ENCODE results near the gene C22orf23.

The C22orf23 gene

DNA sequence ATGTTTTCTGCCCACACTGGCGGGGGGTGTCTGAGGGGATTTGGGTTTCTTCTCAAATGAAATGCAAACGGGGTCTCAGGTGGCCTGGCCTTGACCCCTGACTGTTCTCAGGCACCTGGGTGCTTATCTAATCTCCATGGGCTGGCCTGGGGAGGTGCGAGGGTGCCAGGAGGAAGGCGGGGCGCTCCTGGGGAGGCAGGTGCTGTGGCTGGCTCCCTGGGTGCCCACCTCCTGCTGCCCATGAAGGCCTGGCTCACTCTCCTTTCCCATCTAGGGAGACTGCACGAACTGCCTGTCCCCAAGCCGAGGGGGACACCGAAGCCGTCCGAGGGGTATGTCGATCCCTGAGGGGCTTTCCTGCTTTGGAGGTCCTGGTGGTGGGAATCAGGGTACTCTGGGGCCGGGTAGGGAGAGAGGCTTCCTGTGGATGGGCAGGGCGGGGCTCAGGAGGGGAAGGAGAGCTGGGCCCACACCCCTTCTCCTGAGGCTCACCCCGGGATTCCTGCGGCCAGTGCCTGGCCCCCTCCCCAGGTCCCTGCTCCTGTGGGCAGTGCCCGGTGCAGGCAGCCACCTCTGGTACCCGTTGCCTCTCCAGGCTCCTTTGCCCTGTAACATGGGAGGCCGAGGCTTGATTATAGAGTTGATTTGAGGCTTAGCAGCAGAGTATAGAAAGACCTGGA is 28.9 kb downstream of the C22orf23 start:
- no peak for DNase-seq

DNA sequence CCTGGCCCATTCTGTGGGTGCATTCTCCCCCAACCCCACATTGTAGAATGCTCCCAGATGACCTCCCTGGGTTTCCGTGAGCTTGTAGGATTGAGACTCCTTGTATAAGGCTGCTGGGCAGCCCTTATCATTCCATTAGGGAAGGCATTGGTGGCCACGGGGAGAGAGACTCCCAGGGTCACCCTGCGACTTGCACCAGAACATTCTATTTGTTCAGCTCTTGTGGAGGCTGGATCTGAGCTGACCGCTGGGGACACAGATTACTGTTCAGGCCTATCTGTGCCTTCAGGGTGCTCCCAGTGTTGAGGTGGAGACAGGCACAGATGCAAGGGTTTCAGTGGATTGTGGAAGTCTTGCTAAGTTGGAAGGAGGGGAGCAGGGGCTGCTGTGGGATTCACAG is 29.5 kb downstream of the C22orf23 start:
- no peak for DNase-seq

DNA sequence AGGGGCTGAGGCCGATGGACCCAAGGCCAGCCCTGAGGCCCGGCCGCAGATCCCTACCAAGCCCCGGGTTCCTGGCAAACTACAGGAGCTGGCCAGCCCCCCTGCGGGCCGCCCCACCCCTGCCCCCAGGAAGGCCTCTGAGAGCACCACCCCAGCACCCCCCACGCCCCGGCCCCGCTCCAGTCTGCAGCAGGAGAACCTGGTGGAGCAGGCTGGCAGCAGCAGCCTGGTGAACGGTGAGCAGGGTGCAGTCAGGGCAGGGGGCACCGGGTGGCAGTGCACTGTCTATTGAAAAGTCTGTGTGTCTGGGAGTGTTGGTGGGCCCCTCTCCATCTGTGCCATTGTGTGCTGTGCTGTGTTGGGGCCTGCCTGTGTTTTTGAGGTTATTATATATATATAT is 31.2 kb downstream of the C22orf23 start:
- no peak for DNase-seq

DNA sequence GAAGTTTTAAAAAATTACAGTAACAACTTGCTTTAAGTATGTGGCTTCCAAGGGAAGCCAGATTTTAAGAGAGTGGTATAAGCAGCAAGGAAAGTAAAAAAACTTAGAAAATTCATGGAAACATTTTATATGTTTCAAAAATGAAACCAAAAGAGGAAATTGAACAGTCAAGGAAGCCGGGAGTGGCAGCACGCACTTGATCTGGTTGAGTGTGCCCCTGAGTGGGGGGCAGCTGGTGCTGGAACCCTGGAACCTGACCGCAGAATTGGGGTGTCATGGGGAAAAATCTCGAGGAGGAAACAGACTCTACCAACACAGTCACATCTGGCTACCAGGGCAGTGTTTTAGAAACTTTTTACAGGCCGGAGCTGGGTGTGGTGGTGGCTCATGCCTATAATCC is 33.3 kb downstream of the C22orf23 start:
- no peak for DNase-seq

DNA sequence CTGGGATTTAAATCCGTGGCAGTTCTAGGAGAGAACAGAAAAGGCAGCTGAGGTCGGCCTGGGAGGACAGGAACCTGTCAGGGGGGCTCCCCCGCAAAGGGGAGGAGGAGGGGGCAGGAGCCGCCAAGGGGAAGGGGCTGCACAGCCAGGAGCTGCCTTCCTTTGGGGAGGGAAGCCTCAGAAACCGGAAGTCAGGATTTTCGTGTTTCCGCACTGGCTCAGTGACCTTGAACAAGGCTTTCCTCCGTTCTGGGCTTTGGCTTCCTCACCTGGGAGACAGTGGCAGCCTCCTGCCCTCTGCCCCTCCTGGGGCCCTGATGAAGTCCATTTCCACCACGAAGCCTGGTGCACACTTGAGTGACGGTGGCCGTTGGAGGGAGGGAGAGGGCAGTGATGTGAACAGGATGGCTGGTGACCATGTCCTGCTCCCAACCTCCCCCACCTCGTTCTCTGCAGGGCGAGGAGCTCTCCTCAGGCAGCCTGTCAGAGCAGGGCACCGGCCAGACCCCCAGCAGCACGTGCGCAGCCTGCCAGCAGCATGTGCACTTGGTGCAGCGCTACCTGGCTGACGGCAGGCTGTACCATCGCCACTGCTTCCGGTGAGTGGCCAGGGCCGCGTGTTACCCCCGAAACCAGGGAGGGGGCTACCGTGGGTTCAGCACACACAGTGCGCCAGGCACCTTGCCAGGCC is 34.7 kb downstream of the C22orf23 start:
- no peak for DNase-seq

DNA sequence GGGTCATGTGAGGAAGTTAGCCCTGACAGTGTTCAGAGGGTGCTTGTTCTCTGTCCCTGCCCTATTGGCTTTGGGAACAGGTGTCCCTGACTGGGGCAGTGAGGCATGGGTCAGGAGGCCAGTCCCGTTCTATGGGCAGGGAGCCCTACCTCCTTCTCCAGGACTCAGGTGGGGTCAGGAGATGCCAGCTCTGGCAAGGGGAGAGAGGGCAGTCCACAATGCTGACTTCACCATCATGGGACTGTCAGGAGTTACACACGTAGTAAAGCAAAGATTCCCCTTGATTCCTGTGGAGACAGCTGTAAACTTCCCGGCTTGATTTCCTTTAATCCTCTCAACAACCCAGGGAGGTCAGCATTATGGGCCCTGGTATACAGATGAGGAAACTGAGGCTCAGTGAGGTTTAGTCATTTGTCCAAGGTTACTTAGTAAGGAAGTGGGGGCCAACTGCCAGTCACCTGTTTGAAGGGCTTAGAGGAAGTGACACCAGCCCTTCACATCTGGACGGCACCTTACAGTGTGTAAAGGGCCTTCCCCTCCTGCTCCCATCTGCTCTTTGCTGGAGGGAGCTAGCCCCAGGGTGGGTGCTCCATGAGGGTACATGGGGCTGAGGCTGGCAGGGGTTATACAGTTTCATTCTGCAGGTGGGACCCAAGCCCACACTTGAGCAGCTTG is 35.4 kb downstream of the C22orf23 start:
- no peak for DNase-seq

DNA sequence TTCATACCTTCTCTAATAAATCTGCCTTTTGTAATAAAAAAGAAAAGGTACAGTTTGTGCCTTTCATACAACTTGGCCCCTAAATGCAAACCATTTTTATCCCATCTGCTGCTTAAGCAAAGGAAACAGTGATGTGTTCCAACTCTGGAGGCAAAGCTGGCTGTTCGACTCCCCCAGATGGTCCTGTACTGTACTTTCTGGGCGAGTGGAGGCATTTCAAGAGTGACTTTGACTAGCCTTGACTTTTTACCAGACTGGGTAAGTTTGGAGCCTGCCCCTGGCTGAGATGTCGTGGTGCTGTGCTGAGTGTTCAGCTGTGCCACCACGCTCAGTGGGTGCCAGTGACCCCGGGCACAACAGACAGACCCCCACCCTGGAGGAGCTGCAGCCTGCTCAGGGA is 37.1 kb downstream of the C22orf23 start:
- DNase-seq, result no peak

DNA sequence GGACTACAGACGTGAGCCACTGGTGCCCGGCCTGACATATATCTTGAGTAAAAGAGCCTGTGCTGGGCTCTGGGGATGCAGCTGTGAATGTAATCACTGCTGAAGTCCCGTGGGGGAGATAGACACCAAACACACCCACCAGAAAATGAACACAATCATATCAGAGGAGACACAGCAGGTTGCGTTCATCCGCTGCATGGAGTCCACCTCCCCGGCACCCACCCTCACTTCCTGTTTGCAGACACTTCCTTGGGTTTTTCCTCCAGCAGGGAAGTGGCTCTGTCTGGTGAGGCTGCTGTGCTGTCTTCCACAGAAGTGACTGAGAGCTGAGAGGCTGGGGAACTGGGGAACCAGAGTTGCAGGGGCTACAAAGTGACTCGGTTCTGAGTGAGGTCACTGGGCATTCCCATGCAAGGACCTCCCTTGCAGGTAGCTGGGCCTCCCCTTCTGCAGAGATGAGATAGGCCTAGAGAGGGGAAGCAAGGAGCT is 40.1 kb downstream of the C22orf23 start:
- DNase-seq, result no peak

DNA sequence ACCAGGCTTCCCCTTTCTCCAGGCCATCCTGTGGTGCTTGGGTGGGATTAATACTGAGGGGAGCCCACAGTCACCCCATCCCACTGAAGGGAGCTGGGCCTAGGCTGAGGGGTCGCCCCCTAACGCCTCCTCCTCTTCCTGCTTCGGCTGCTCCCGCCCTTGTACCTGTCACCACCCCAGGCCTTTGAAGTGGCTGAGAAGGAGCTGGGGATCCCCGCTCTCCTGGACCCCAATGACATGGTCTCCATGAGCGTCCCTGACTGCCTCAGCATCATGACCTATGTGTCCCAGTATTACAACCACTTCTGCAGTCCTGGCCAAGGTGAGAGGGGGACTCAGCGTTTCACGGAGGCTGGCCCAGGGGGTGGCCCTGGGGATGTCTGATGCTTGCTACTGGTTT is 41.2 kb downstream of the C22orf23 start:
- no peak for DNase-seq

DNA sequence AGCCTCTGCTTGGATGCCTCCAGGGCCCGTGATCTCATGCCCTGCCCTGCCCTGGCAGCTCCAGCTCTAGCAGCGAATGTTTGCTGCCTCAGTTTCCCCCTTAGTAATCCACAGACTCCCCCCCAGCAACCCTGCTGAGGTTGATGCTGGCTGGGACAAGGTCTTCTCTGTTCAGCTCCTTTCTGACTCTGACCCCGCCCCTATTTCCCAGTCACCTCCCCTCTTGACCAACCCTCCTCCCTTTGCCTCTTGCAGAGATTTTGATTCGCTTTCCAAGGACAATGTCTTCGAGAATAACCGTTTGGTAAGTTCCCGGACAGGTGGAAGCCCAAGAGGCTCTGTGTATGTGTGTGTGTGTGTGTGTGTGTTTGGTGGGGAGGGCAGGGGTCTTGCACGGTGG is 41.7 kb downstream of the C22orf23 start:
- DNase-seq, result no peak

DNA sequence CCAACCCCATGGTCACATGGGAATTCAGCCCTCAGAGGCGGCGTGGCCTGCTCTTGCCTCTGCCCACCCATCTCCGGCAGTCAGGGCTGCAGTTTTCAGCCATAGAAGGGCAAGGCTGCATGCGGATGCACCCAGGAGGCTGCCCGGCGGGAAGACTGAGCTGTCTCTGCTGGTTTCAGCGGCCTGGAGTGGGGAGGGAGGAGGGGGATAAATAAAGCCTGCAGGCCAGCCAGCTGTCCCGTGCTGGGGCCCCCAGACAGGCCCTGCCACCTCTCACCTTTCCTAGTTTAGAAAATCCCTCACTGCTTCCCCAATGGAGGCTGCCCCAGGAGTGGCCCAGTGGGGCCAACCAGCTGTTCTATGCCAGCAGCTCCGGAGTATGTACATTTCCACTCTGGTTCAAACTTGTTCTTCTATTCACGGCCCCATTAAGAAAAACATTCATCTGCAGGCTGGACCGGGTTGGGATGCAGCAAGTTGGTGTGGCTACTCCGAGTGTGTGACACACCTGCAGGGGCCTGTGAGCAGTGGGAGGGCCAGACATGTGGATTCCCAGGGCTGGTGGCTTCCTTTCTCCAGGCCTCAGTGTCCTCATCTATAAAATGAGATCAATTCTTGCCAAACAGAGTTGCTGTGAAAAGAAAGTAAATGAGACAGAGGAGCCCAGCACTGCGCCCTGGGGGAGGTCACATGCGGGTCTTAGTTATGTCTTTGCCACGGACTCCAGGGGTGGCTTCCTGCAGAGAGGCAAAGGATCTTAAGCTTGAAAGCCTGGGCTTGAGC is 42.3 kb downstream of the C22orf23 start:
- DNase-seq, result no peak

DNA sequence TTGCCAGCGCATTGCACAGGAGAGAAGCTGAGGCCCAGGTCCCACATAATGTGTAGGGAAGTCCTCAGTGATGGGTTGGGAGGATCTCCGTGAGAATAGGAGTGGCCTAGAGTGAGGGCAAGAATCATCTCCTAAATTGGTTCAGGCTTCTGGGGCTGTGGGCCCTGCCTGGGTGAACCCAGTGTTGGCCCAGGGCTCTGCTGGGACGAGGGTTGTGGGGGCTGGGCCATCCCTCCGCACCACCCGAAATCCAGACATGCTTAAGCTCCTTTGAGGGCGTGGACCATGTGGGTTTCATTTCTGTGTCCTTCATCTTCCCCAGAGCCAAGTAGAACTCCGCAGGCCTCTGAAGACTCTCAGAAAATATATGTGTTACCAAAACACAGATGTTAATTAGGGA is 43.6 kb downstream of the C22orf23 start:
- DNase-seq, result no peak

DNA sequence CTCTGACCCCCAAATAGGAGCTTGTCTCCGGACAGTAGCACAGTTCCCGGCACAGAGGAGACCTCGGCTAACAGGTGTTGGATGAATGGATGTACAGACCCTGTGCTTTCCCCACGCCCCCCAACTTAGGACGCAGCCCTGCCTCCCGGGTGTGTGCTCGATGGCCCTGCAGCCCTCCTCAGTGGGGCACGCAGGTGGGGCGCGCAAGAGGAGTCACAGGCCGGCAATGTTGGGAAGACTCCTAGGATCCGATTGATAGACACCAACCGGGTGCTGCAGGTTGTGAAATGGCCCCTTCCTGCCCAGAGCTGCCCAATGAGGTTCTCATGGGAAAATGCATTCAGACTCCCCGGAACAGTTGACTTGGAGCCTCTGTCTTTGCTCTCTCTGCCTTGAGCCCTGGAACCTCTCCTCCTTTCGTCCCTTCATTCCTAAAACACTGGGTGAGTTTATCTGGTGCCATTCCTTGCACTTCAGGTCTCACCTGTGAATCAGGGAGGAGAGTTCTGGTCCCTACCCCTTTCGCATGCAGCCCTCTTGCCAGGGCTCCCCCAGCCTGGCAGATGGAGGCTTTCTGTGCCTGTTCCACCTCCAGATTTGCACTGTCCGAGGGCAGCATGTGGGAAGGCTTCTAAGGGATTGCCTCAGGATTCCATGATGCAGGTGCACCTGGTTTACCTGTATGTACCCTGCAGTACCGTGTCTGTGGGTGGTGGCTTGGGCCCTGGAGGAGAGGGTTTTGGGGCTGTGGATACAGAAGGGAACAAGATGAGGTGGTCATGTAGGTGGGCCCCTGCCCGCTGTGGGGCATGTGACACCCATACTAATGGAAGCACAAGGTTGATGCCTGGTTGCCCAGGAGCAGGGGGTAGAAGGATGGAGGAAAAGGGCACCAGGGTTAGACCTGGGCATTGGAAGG is 46.1 kb downstream of the C22orf23 start:
- DNase-seq, result no peak

DNA sequence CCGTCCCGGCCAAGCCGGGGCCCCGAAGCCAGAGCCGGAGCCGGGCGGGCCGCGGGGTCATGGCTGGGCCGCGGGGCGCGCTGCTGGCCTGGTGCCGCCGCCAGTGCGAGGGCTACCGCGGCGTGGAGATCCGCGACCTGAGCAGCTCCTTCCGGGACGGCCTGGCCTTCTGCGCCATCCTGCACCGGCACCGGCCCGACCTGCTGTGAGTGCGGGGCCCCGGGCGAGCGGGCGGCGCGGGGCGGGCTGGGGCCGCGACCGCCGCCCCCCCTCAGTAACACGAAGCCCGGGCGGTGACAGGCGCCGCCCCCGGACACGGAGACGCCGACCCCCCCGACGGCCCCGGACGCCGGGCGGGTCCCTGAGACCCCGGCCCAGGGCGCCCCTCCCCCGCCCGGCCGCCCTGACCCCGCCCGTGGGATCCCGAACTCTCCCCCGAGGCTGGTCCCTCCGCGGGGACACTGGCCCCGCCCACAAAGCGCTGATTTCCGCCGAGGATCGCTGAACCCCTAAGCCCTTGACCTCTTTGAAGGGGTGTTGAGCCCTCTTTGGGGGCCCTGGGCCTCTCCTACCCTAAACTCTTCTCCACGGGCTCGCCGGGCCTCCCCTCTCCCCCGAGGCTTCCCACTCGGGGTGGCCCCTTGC is 46.9 kb downstream of the C22orf23 start:
- DNase-seq, result no peak

DNA sequence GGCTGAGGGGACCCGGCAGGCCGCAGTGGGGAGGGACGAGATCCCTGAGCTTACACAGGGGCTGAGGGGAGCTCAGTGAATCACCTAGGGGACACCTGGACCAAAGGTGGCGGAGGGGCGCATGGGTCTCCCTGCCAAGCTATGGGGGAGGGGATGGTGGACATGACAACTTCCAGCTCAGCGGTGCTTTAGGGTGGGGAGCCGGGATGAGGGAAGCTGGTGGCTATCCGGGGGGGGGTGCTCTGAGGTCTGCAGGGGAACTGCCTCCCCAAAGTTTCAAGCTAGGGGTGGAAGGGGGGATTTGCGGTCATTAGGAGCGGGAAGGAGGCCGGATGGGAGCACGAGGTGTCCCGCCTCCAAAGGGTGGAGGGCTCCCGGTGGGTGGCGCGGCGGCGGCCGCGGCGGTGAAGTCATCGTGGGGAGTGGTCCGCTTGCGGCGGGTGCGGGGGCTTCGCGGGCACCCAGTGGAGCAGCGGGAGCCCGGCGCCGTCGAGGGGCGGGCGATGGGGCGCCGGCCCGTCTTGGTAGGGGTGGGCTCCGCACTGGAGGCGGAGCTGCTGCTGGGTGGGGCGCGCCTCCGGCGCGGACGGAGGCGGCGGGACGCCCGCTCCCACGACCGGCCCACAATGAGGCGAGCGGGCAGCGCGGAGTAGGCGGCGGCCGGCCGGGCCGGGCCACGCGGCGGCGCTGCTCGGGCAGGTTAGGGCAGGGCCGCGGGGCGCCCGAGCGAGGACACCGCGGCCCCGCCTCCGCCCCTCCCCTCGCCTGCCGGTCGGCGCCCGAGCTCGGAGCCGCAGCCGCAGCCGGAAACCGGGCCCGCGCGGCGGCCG is 47.7 kb downstream of the C22orf23 start, which contains the start of gene MICALL1:
Gene MICALL1, plus strand, starts transcription at position 764 of the 830 bp plus-strand sequence. CDS start 126 bp downstream, outside the sequence.
- DNase-seq, result no peak

DNA sequence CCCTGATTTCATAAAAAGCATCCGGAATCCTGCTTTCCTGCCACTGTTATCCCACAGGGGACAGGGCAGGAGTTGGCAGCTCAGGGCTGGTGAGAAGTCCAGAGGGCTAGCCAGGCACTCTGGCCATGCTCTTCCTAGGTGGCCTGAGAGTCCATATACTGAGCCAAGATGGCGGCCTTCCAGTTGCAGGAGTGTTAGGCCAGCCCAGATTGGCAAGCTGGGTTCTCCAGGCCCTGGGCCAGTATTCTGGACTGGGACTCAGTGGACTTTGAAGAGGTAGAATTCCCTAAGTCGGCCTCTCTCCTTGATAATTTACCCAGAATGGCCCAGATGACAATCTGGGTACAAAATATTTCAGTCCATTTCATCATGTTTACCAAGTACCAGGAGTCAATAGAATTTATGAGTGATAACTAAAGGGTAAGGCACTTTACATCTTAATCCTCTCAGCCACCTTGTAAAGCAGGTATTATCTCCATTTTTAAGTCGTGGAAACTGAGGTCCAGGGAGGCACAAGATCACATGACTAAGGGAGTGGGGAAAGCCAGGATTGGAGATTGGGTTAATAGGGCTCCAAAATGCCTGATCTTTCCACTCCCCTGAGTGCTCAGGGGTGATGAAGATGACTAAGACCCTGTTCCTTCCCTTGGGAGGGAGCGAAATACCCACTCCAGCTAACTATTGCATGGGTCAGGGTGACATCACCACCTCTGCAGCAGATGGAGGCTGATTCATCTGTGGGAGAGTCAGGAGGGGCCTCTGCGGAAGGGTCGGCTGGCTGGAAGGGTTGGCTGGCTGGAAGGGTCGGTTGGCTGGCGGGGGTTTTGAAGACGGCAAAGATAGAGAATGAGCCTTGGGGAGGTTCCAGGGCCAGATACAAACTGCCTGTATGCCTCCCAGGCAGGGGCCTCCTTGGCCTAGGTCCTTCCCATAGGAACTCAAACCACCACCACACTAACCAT is 48.5 kb downstream of the C22orf23 start:
- DNase-seq, result no peak

DNA sequence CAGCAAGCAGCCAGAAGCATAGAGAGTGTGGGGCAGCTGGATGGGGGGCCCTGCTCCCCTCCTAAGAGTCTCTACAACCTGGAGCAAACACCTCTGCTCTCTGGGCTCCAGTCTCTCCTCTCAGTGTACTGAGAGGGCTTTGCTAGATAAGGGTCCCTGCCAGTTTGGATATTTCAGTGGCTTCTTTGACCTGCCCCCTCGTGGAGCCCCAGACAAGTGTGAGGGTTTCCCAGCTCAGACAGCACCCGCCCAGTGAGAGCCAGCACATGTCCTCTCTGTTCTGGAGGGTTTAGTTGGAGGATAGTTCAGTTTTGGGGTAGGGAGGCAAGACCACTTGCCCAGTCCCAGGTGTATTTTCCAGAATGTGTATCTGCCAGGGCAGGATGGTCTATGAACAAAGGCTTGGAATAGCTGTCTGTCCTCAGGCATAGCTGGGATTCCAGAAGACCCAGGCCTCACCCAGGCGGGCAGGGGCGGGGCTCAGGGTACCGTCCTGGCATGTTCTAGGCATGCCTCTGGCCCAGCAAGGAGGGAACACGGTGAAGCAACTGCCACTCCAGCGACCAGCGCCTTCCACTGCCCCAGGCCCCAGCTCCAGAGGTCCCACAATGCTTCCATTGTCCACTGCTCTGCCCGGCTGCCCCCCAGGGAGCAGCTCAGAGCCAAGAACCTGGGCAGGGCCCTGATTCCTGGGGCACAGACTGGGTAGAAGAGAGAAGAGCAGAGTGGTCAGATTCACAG is 54.8 kb downstream of the C22orf23 start:
- no peak for DNase-seq

DNA sequence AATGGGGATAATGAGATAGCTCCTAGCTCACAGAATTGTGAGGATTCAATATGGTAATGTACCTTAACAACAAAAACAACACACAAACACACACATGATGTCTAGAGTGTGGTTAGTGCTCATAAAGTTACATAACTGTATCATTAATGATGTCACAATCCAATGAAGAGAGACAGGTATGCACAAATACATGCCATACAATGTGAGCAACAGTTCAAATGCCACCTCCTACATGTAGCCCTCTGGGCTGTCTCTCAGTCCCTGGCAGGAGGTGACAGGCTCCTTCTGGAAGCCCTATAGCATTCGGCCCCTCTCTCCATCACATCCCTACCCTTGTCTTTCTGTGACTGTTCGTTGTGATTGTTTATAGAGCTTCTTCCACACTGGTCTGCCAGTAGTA is 55.6 kb downstream of the C22orf23 start:
- DNase-seq, result no peak

DNA sequence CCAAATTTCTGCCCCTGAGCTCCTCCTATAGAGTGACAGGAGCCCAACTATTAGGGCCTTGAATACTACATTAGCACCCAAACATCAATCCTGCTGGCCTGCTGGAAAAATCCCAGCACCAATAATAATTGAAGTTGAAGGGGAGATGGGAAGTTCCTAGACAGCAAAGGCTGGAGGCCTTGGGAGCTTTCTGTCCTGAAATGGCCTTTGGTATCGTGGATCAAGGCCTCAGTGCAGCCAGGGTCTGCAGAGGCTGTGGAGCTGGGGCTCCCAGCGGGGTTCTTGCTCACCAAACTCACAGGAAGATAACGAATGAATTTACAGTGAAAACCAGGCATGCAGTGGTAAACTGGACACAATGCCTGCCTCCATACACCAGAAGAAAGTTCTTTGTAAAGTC is 56.5 kb downstream of the C22orf23 start:
- DNase-seq, result no peak
